Measurements from ENCODE around the gene MOB3A. TPM values are rescaled to one million over a fixed set of nuclear protein-coding genes. Genes with fewer than 3 reads are reported as not detected.

Gene MOB3A
- total and polyA plus RNA-seq, 2 of the 8 experiments (the other 6 are each of a cell fraction or from before 2014, with no cell fraction given): 9.2 to 9.6 TPM

DNA sequence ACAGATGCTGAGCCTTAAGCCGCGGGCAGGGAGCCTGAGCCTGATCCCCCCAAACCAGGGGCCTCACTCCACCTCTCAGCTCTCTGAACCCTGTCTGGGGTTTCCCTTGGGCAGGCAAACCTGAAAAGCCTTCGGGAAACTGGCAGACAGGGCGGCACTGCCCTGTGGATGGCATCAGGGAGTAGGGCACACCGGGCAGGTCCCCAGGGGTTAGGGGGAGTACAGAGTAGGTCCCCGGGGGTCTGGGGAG lies 54.8 kb downstream of the MOB3A start:
- H3K4me2 ChIP-seq (ENCODE audit: insufficient read depth in 1 of 2, low read depth in 2 of 2, low read length in 2 of 2): peak overlapping the region; percentile 29 to 72; a peak in 1 of 4 replicates
- H3K4me3 ChIP-seq (ENCODE audit: extremely low read depth in 1 of 4, insufficient read depth in 2 of 4, low read depth in 3 of 4, low read length in 4 of 4): peak overlapping the region in 2 of 4 experiments; percentile 10 to 50; a peak in 3 of 8 replicates
- H3K27me3 ChIP-seq (replicated peaks in 1 of 4; ENCODE audit: control insufficient read depth in 3 of 4, extremely low read depth in 1 of 4, insufficient read depth in 3 of 4, low read length in 3 of 4): no peaks in the 10 kb centered on the region
- 0 out of 4 replicates have a peak, but pooled peaks cover 0 to under 1% of the 10 kb centered on the region in 2 experiments for H3K9me3 ChIP-seq (ENCODE audit: insufficient read depth in 2 of 2, low read depth in 1 of 2, low read length in 1 of 2)
- peaks cover 3 to 30% of the 10 kb centered on the region in 2 experiments for H4K20me1 ChIP-seq (replicated peaks in 1 of 2; ENCODE audit: control insufficient read depth in 1 of 2, insufficient read depth in 2 of 2, low read length in 2 of 2)
- H3K27ac ChIP-seq (ENCODE audit: low read depth, low read length): peak overlapping the region; percentile 93
- H3K23me2 ChIP-seq (ENCODE audit: low read depth, low read length): no peaks in the 10 kb centered on the region
- peaks cover 0 to 5% of the 10 kb centered on the region in 2 experiments; a peak in 1 of 4 replicates for H3K79me2 ChIP-seq (ENCODE audit: control insufficient read depth in 1 of 2, insufficient read depth in 2 of 2, low read length in 2 of 2)
- 100% methylated on average over 5 of the region's 6 CpGs; no CpG with 5 or more reads in 1 of the 2 experiments for WGBS, 2 experiments (ENCODE audit: extremely low coverage in 1 of 2, insufficient coverage in 1 of 2, insufficient read length in 1 of 2, insufficient replicate concordance in 2 of 2, low coverage in 1 of 2, low lambda C conversion rate in 2 of 2, missing lambda C conversion rate in 1 of 2)
- H3K79me1 ChIP-seq (ENCODE audit: low read depth, low read length): peaks cover 7% of the 10 kb centered on the region
- peak overlapping the region; percentile 88 for H2BK5ac ChIP-seq (ENCODE audit: low read depth, low read length)
- peak overlapping the region; percentile 80 for H4K91ac ChIP-seq (replicated peaks; ENCODE audit: insufficient read length, low read length)
- CTCF ChIA-PET (ENCODE audit: partially characterized antibody): interaction anchor here (0.9 to 1.3 kb wide), 2 partner anchors 10 to 13 kb away, joined by 3 to 7 read pairs; no protein-coding TSS in a partner anchor
- H3K9ac ChIP-seq (replicated peaks in 1 of 4; ENCODE audit: extremely low read depth in 1 of 4, low read depth in 3 of 4, low read length in 3 of 4): peak overlapping the region in 2 of 4 experiments; percentile 58 to 74; a peak in 2 of 7 replicates
- H3K56ac ChIP-seq (replicated peaks; ENCODE audit: insufficient read length, low read depth, low read length): peak overlapping the region; percentile 25
- peak overlapping the region; percentile 96 for H3K4ac ChIP-seq (replicated peaks; ENCODE audit: insufficient read length, low read depth, low read length)
- 0 out of 2 replicates have a peak overlapping the region, but pooled peaks have one; percentile 60 for H2BK12ac ChIP-seq (ENCODE audit: low read depth, low read length)
- POLR2A ChIA-PET (ENCODE audit: partially characterized antibody): interaction anchor here (22.2 to 27.5 kb wide), 2 partner anchors 9 to 10 kb away, joined by 524 read pairs; partner anchors contain the start of gene MKNK2
- peaks cover 0 to 19% (median 14%) of the 10 kb centered on the region in 4 experiments; a peak in 5 of 7 replicates for H3K4me1 ChIP-seq (replicated peaks in 1 of 4; ENCODE audit: control insufficient read depth in 3 of 4, insufficient read depth in 4 of 4, low read length in 3 of 4)
- no peak overlapping the region for H3K14ac ChIP-seq (ENCODE audit: insufficient read length)
- no peak overlapping the region; the same call in 1 of the 2 replicates for H2AK5ac ChIP-seq (ENCODE audit: low read depth, low read length)
- no peak overlapping the region for H2BK120ac ChIP-seq (replicated peaks; ENCODE audit: low read depth, low read length)
- no peak overlapping the region for H2BK20ac ChIP-seq (ENCODE audit: low read length)
- peaks cover 7 to 44% (median 29%) of the 10 kb centered on the region in 4 experiments for H3K36me3 ChIP-seq (ENCODE audit: control insufficient read depth in 2 of 4, insufficient read depth in 4 of 4, low read length in 3 of 4)
- peak overlapping the region; percentile 48 for H4K5ac ChIP-seq (ENCODE audit: insufficient read length, low read depth, low read length)
- 0 out of 2 replicates have a peak overlapping the region, but pooled peaks have one; percentile 72 for H2BK15ac ChIP-seq (ENCODE audit: low read length)
- FAIRE-seq (no peak), DNase-seq (ENCODE audit: low read depth in 1 of 2, low spot score in 2 of 2) (no peak)
- no peak overlapping the region for H3K23ac ChIP-seq (ENCODE audit: insufficient read length)
- H2AFZ ChIP-seq (ENCODE audit: low read length): no peak overlapping the region
- TF ChIP-seq ZNF274 (IDR thresholded peaks at IDR 0.05; ENCODE audit: borderline replicate concordance, extremely low read depth, low read length): no peak
- H3K18ac ChIP-seq (ENCODE audit: extremely low read depth, low read length): 0 out of 2 replicates have a peak overlapping the region, but pooled peaks have one; percentile 32
- peak overlapping the region; percentile 96; the same call in 1 of the 2 replicates for H4K8ac ChIP-seq (ENCODE audit: extremely low read depth, insufficient read depth, low read length)

Measured in H1 (cell line).